ENCODE measurements around the gene FBXO33. TPM values are rescaled to one million over a fixed set of nuclear protein-coding genes. Genes with fewer than 3 reads are reported as not detected.

FBXO33 gene
- total RNA-seq, 1 donor from 2014 or later: 13.5 TPM

- no peak for ATAC-seq
- DNase-seq: no peak
- H3K4me3 ChIP-seq: no peak overlapping the region
- H3K9me3 ChIP-seq: no peaks in the 10 kb centered on the region
- no peak overlapping the region for H3K27ac ChIP-seq
- TF ChIP-seq CTCF (IDR thresholded peaks at IDR 0.05): no peak
- H3K4me1 ChIP-seq: no peaks in the 10 kb centered on the region
- H3K36me3 ChIP-seq: no peaks in the 10 kb centered on the region
- no peaks in the 10 kb centered on the region for H3K27me3 ChIP-seq
- intact Hi-C loops (cut with DNase I): no loop called here
Measured at GRCh38 chr14:39447175-39447661, 15.0 kb upstream of the FBXO33 start.

GRCh38 chr14:39446131-39446744, 14.0 kb upstream of the FBXO33 start:
- Histone ChIP-seq H3K9me3 (no peaks in the 10 kb centered on the region), H3K36me3 (no peaks in the 10 kb centered on the region), H3K27me3 (no peaks in the 10 kb centered on the region), H3K4me1 (no peaks in the 10 kb centered on the region), H3K4me3 (no peak overlapping the region), H3K27ac (no peak overlapping the region)
- intact Hi-C loops (cut with DNase I): no loop called here
- no peak for DNase-seq
- TF ChIP-seq CTCF (IDR thresholded peaks at IDR 0.05): no peak
- no peak for ATAC-seq

- intact Hi-C loops (cut with DNase I): no loop called here
- Histone ChIP-seq H3K27me3 (no peaks in the 10 kb centered on the region), H3K36me3 (no peaks in the 10 kb centered on the region), H3K4me1 (no peaks in the 10 kb centered on the region), H3K27ac (no peak overlapping the region), H3K9me3 (no peaks in the 10 kb centered on the region), H3K4me3 (no peak overlapping the region)
- no peak for DNase-seq
- TF ChIP-seq CTCF (IDR thresholded peaks at IDR 0.05): no peak
- peak; percentile 33 for ATAC-seq
Measured at GRCh38 chr14:39442293-39442692, 10.1 kb upstream of the FBXO33 start.

DNA sequence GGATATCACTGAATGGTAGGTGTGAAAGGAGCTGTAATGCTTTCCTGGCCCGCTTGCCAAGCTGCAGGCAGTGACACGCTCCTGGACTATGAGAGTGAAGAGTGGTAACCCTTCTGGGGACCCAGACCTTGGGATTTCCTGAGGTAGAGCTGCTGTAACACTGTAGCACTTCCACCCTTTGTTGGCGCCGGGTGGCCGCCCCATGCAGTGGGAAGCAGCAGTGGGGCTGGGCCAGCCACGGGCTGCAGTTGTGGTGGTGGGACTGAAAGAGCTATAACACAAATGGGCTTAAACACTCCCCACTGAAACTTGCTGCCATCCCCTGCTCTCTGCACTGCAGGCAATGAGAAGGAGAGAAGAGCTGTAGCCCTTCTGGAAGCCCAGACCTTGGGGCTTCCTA, 9.6 kb upstream of the FBXO33 start:
- ATAC-seq: no peak
- no peak overlapping the region for H3K4me3 ChIP-seq
- no peaks in the 10 kb centered on the region for H3K27me3 ChIP-seq
- H3K36me3 ChIP-seq: no peaks in the 10 kb centered on the region
- no peaks in the 10 kb centered on the region for H3K4me1 ChIP-seq
- no peaks in the 10 kb centered on the region for H3K9me3 ChIP-seq
- H3K27ac ChIP-seq: no peak overlapping the region
- TF ChIP-seq CTCF (IDR thresholded peaks at IDR 0.05): no peak
- intact Hi-C loops (cut with DNase I): no loop called here
- DNase-seq: no peak

GRCh38 chr14:39440975-39441374, 8.7 kb upstream of the FBXO33 start:
- H3K27ac ChIP-seq: no peak overlapping the region
- DNase-seq (no peak), ATAC-seq (peak; percentile 15)
- no peaks in the 10 kb centered on the region for H3K27me3 ChIP-seq
- no peaks in the 10 kb centered on the region for H3K4me1 ChIP-seq
- H3K4me3 ChIP-seq: no peak overlapping the region
- TF ChIP-seq CTCF (IDR thresholded peaks at IDR 0.05): no peak
- intact Hi-C loops (cut with DNase I): no loop called here
- no peaks in the 10 kb centered on the region for H3K36me3 ChIP-seq
- H3K9me3 ChIP-seq: no peaks in the 10 kb centered on the region

GRCh38 chr14:39435241-39435640, 3.0 kb upstream of the FBXO33 start:
- Histone ChIP-seq H3K27ac (no peak overlapping the region), H3K36me3 (no peaks in the 10 kb centered on the region), H3K4me1 (peaks cover 10% of the 10 kb centered on the region), H3K4me3 (no peak overlapping the region), H3K9me3 (no peaks in the 10 kb centered on the region), H3K27me3 (no peaks in the 10 kb centered on the region)
- ATAC-seq (no peak), DNase-seq (no peak)
- TF ChIP-seq CTCF (IDR thresholded peaks at IDR 0.05): no peak
- intact Hi-C loops (cut with DNase I): no loop called here
